Suprapubic skin (tissue), 4 donors: ENCODE measurements around the gene HOXB8.

Source experiments
- CTCF ChIP-seq, 2 donors: fragments of 200-600 bp in 1 of 2; fragments of 450-650 bp in 1 of 2; sonication (generic) in 1 of 2; IDR thresholded peaks; one replicate each; pipeline ENCODE4 v1.5.1; 2016 to 2019; ENCODE audit warnings: antibody characterized with exemption in 2 of 2, mild to moderate bottlenecking in 1 of 2, moderate library complexity in 1 of 2
- POLR2A ChIP-seq, 2 donors: fragments of 450-650 bp; IDR thresholded peaks; one replicate each; pipeline ENCODE4 v1.6.1; 2017; ENCODE audit warnings: antibody characterized with exemption in 2 of 2, mild to moderate bottlenecking in 2 of 2, moderate library complexity in 2 of 2
- POLR2AphosphoS5 ChIP-seq, 3 donors: sonication (generic); formaldehyde crosslinking; IDR thresholded peaks; one replicate each; pipeline ENCODE4 v1.6.1; 2017; ENCODE audit warnings: antibody characterized with exemption in 3 of 3

- TF ChIP-seq CTCF (IDR thresholded peaks at IDR 0.05) = no peak
- no peak for TF ChIP-seq POLR2A (IDR thresholded peaks at IDR 0.05)
- no peak for TF ChIP-seq POLR2AphosphoS5 (IDR thresholded peaks at IDR 0.05)
Observed at GRCh38 chr17:48590607-48591161, 24.4 kb downstream of the HOXB8 start.
